Measurements from ENCODE around the gene MAN1A1.
"Not testable (repeated sequence)": the region's sequence is repeated elsewhere in the genome, so short reads cannot be mapped to it uniquely, and the experiment has no call there.

MAN1A1 gene

DNA sequence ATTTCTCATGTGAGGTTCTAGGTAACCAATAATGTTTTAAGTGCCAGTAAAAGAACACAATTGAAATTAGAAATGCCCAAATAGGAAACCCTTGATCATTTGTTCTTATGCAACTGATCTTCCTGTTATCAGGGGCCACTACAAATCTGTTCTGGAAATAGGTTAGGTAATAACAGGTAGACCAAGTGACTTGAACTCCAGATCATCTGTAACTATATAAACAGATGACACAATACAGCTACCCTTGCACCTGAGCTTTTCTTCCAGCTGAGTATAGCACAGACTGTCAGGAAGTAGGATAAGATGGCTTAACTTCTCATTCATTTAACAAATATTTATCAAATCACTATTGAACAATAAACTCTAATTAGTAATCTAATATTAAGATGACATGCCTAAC lies 52.5 kb downstream of the MAN1A1 start:
- DNase-seq: no peak

GRCh38 chr6:119296036-119297035 lies 53.2 kb downstream of the MAN1A1 start:
- no peak for DNase-seq

- no peak for DNase-seq
Measured at GRCh38 chr6:119294984-119295383, 54.6 kb downstream of the MAN1A1 start.

DNA sequence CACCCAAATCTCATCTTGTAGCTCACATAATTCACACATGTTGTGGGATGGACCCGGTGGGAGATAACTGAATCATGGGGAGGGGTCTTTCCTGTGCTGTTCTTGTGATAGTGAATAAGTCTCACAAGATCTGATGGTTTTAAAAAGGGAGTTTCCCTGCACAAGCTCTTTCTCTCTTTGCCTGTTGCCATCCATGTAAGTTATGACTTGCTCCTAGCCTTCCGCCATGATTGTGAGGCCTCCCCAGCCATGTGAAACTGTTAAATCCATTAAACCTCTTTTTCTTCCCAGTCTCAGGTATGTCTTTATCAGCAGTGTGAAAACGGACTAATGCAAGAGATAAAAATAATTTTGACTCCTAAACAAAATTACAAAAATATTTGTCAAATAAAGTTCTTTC lies 58.5 kb downstream of the MAN1A1 start:
- DNase-seq: not testable (repeated sequence)

GRCh38 chr6:119290306-119290705 lies 59.3 kb downstream of the MAN1A1 start:
- DNase-seq: no peak

DNA sequence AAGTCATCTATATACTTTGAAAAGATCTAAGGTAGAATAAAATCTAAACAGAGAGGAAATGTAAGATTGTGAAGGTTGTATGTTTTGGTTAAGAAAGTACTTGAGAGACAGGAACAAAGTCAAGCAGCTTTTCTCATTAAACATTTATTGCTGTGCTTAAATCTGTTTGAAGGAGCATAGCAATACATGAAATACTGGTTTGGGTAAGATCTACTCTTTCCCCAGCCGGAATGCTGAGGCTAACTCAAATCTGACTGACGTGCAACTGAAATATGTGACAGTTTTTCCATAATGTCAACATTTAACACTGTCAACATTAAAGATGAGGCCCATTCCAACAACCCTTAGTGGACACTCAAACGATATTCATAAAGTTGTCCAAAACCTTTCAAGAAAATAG lies 59.9 kb downstream of the MAN1A1 start:
- DNase-seq: no peak

DNA sequence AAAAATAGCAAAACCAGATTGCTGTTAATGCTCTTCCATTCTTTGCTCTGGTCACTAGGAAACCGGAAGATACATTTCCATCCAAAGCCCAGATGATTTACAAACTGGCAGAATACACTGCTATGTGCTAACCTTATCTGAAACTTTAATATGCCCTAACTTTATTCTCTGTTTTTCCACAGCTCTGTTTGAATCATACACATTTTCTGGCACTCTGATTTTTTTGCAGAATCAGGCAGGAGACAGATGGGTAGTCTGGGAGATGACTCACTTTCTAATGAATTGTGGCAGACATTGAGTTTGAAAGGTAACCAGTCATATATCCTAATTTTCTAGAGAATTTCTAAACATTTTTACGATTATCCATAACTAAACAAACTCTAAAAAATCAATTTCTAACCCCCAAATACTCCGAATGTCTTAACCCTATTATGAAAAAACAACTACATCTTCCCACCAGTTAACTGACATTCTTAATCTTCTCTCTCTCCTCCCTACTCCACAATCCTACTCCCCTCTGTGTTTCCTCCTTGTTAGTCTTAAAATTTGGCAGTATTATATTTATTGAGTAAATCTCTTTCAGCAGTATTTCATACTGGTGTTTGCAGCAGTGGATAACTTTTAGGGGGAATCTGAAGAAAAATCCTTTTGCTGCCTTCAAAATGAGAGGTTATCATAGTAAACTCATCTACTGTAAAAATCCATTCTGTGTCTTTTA lies 63.5 kb downstream of the MAN1A1 start:
- DNase-seq: no peak

DNA sequence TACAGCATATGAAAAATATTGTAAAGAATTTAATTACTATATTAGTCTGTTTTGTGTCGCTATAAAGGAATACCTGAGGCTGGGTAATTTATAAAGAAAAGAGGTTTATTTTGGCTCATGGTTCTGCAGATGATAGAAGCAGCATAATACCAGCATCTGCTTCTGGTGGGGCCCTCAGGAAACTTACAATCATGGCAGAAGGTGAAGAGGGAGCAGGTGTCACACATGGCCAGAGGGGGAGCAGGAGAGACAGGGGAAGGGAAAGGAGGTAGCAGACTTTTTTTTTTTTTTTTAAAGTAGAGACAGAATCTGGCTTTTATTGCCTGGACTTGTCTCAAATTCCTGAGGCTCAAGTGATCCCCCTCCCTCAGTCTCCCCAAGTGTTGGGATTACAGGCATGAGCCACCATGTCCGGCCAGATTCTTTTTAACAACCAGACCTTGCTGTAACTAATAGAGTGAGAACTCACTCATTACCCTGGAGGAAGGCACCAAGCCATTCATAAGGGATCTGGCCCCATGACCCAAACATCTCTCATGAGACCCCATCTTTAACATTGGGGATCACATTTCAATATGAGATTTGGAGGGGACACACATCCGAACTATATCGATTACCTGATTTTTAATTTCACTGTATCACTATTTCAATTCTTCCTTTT lies 64.6 kb downstream of the MAN1A1 start:
- no peak for DNase-seq

- no peak for DNase-seq
Measured at GRCh38 chr6:119283979-119284545, 65.5 kb downstream of the MAN1A1 start.

DNA sequence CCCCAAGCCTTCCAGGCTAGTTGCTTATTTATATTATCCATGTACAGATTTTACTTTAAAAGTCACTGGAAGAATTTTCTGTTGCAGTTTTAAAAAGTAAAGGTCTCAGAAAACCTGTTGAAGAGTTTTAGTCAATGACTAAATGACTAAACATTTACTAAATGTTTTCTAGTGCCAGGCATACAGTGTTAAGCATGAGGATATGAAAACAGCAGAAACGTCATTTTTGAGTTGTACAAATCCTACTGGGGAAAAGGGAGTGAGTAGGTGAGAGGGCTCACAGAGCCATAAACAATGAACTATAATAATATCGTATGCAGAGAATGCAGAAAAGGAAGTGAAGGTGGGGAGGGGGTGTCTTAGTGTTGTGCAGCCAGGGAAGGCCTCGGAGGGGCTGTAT lies 66.3 kb downstream of the MAN1A1 start:
- DNase-seq: no peak

- DNase-seq: no peak
Measured at GRCh38 chr6:119280668-119281067, 68.9 kb downstream of the MAN1A1 start.

- no peak for DNase-seq
Measured at GRCh38 chr6:119280080-119280479, 69.5 kb downstream of the MAN1A1 start.

- no peak for DNase-seq
Measured at GRCh38 chr6:119278625-119279024, 70.9 kb downstream of the MAN1A1 start.

DNA sequence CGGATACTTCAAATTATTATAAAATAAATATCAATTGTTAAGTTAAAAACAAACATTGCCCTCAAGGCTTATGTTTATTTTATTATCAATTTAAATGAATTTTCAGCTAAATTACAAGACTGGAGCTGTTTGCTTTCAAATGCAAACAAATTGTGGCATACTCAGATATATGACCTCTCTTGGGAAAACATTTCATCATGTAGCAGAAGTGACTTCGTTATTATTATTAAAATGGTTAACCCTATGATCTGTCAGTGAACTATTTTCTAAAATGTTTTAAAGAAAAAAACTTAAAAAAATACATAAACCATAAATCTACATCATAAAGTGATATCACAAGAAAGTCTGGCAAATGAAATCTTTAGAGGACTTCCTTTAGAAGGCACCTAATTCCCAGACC lies 72.5 kb downstream of the MAN1A1 start:
- no peak for DNase-seq

DNA sequence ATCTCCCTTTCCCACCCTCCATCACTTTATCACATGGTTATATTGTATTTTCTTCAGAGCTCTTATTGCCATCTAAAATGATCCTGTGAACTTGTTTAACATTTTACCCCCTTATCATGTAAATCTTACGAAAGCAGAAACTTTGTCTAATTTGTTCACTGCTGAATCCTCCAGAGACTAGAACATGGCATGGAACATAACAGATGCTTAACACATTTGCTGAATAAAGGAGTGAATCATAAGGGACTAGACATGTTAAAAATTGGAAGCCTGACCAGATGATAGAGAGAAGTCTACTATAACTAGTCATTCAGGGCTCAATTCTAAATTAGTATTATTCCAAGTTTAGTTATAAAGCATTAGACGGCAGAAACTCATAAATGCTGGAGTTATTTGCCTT lies 73.3 kb downstream of the MAN1A1 start:
- DNase-seq: no peak

GRCh38 chr6:119274197-119274595 lies 75.4 kb downstream of the MAN1A1 start:
- no peak for DNase-seq

DNA sequence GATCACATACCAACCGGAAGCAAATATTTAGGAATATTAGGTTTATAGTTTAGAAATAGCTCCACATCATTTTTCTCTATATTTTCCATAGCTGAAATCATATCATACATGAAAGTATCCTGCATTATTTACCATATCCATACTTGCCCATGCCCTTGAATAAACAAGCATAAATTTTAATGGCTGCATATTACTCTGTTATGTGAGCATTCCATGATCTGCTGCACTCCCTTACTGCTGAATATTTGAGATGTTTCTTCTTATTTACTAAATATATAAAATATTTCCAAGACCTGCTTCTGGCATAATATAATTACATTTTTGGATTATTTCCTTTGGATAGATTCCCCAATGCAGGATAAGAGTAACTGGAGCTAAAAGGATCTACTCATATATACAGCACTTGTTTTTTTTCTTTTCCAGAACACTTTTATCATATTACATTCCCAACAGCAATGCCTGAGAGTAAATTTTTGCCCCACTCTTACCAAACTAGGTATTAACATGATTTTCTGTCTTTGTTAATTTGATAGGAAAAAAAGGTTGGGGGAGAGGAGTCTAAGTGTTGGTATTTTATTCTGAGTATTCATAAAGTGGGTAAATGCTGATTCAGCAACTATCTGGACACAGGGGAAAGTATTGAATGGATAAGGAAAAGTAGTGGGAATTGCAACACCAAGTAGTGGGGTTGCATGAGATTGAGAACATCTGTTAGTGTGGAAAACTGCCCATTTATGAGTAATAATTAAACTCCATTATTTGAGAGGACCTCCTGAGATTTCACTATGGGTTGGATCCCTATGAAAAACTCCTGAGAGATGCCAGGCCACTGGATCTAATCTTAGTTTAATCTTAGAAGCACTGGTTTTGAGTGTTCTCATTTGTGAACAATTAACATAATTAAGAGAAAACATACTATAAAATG lies 76.0 kb downstream of the MAN1A1 start:
- no peak for DNase-seq

- no peak for DNase-seq
Measured at GRCh38 chr6:119270545-119270944, 79.0 kb downstream of the MAN1A1 start.

- no peak for DNase-seq
Measured at GRCh38 chr6:119269266-119270103, 80.1 kb downstream of the MAN1A1 start.

DNA sequence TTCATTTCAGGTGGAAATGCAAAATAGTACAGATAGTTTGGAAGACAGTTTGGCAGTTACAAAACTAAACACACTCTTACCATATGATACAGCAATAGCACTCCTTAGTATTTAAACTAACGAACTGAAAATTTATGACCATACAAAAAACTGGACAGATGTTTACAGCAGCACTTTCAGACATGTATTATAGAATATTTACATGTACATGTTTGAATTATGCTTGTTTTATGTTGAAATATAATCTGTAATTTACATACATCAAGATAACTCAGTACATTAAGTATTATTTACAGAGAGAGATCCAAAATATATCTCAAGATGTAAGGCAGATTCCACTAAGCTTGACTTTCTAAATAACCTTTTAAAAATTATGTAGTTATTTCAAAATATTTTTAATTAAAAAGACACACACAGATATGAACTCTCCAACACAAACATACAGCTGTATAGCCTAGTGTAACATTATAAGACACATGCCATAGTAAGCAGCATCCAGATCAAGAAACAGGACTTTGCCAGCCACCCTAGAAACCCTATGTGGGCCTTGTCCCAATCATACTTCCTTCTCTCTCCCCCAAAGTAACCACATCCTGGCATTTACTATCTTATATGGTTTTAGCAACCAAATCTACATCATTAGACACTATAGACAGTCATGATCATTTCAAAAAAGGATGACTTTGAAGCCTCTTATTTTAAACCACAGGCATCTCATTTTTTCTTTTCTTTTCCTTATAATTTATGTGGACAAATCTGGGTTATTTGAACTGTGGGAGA lies 82.2 kb downstream of the MAN1A1 start:
- DNase-seq: no peak
